Endothelial cell (in vitro differentiated cells): ENCODE data around the gene MBL2. TPM values are rescaled to one million over a fixed set of nuclear protein-coding genes. Genes with fewer than 3 reads are reported as not detected.

Experiments used
- DNase-seq: peaks from one replicate; pipeline ENCODE4 v3.0.0; 2021; ENCODE audit warnings: low spot score
- H3K27ac Mint-ChIP-seq: one replicate; pipeline ENCODE4 v1.8.0; 2021; ENCODE audit warnings: mixed read lengths, inconsistent platforms; ENCODE audit not compliant: unreplicated experiment
- H3K27me3 Mint-ChIP-seq: one replicate; pipeline ENCODE4 v1.8.0; 2021; ENCODE audit warnings: mild to moderate bottlenecking, moderate library complexity, mixed read lengths, inconsistent platforms; ENCODE audit not compliant: unreplicated experiment
- H3K36me3 Mint-ChIP-seq: one replicate; pipeline ENCODE4 v1.8.0; 2021; ENCODE audit warnings: mild to moderate bottlenecking, low read depth, mixed read lengths, inconsistent platforms; ENCODE audit not compliant: unreplicated experiment
- H3K4me1 Mint-ChIP-seq: one replicate; pipeline ENCODE4 v1.8.0; 2021; ENCODE audit warnings: mild to moderate bottlenecking, mixed read lengths, inconsistent platforms; ENCODE audit not compliant: unreplicated experiment
- H3K4me3 Mint-ChIP-seq: one replicate; pipeline ENCODE4 v1.8.0; 2021; ENCODE audit warnings: mild to moderate bottlenecking, mixed read lengths, inconsistent platforms; ENCODE audit not compliant: unreplicated experiment
- H3K9me3 Mint-ChIP-seq: one replicate; pipeline ENCODE4 v1.8.0; 2021; ENCODE audit warnings: mixed read lengths, inconsistent platforms; ENCODE audit not compliant: unreplicated experiment
- CTCF ChIP-seq: fragments of 200-600 bp; sonication (generic); IDR thresholded peaks from one replicate; pipeline ENCODE4 v1.5.0; 2021; ENCODE audit warnings: antibody characterized with exemption; ENCODE audit not compliant: unreplicated experiment
- total RNA-seq: library from RNA; stranded (reverse); fragmentation: NEBNext Ultra II Directional; extraction: Animal tissue kit (Norgen Biotek cat#: 25700); gene quantifications from one replicate; pipeline ENCODE4 v1.2.1, GENCODE V29; 2021; ENCODE audit not compliant: unreplicated experiment

Gene MBL2
- total RNA-seq, 1 donor from 2014 or later: not detected

GRCh38 chr10:52785418-52785817 lies 12.8 kb upstream of the MBL2 start:
- Mint-ChIP-seq H3K27ac (no peak overlapping the region), H3K4me1 (no peaks in the 10 kb centered on the region), H3K36me3 (no peaks in the 10 kb centered on the region), H3K9me3 (no peaks in the 10 kb centered on the region), H3K4me3 (no peak overlapping the region), H3K27me3 (peaks cover 2% of the 10 kb centered on the region)
- no peak for TF ChIP-seq CTCF
- DNase-seq: no peak

- Mint-ChIP-seq H3K36me3 (no peaks in the 10 kb centered on the region), H3K27ac (no peak overlapping the region), H3K4me1 (no peaks in the 10 kb centered on the region), H3K4me3 (no peak overlapping the region), H3K27me3 (peaks cover 2% of the 10 kb centered on the region), H3K9me3 (no peaks in the 10 kb centered on the region)
- TF ChIP-seq CTCF: no peak
- no peak for DNase-seq
Measured at GRCh38 chr10:52783726-52784125, 11.1 kb upstream of the MBL2 start.

GRCh38 chr10:52782554-52782953 lies 10.0 kb upstream of the MBL2 start:
- no peak for DNase-seq
- no peaks in the 10 kb centered on the region for H3K36me3 Mint-ChIP-seq
- H3K4me3 Mint-ChIP-seq: no peak overlapping the region
- no peaks in the 10 kb centered on the region for H3K4me1 Mint-ChIP-seq
- no peak for TF ChIP-seq CTCF
- H3K27me3 Mint-ChIP-seq: peaks cover 2% of the 10 kb centered on the region
- no peaks in the 10 kb centered on the region for H3K9me3 Mint-ChIP-seq
- no peak overlapping the region for H3K27ac Mint-ChIP-seq

GRCh38 chr10:52780391-52781155 lies 8.0 kb upstream of the MBL2 start:
- TF ChIP-seq CTCF: peak; percentile 11
- no peaks in the 10 kb centered on the region for H3K9me3 Mint-ChIP-seq
- H3K27me3 Mint-ChIP-seq: peaks cover 5% of the 10 kb centered on the region
- no peak overlapping the region for H3K4me3 Mint-ChIP-seq
- no peaks in the 10 kb centered on the region for H3K4me1 Mint-ChIP-seq
- DNase-seq: no peak
- no peak overlapping the region for H3K27ac Mint-ChIP-seq
- no peaks in the 10 kb centered on the region for H3K36me3 Mint-ChIP-seq

- no peak overlapping the region for H3K27ac Mint-ChIP-seq
- H3K27me3 Mint-ChIP-seq: peaks cover 3% of the 10 kb centered on the region
- H3K36me3 Mint-ChIP-seq: no peaks in the 10 kb centered on the region
- peak; percentile 85 for TF ChIP-seq CTCF
- H3K4me3 Mint-ChIP-seq: no peak overlapping the region
- no peaks in the 10 kb centered on the region for H3K9me3 Mint-ChIP-seq
- peak; percentile 92 for DNase-seq
- no peaks in the 10 kb centered on the region for H3K4me1 Mint-ChIP-seq
Measured at GRCh38 chr10:52779541-52780390, 7.2 kb upstream of the MBL2 start.
